ENCODE results near the gene WIPI1.

DNA sequence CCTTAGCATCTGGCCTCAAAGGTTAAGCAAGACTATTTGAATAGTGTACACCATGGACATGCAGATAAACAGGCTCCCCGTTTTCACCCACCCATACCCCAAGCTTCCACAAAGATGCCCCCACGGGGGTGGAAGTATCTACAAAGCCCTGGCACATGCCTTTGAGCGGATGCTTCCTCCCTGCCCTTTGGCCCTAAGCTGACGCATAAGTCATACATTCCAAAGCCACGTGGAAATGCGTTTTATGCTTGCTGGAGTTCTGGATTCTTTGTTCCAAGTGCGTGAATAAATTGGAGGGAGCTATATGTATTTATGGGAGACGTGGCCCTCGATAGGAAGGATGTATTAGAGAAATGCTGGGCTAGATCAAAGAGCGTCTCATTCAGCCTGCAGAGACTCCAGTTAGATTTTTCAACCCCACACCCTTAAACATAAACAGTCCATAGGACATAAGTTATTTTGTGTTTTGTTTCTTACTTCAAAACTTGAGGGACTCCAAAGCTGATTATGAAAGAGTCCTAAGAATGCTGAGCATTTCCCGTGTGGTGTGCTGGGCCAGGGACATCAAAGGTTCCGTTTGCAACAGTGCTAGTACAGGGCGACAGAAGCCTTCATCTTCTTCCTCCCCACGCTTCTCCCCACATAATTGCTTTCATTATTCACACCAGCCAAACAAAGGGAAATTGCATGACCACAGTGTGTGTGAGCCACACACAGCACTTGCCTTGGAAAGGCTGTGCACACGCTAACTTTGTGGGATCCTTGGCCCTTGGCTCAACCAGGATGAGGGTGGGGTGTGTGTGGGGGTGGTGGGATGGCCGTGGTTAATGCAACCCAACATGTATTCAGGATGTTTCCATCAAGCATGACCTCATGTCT, 73.6 kb downstream of the WIPI1 start:
- TF ChIP-seq, protein P1, sequence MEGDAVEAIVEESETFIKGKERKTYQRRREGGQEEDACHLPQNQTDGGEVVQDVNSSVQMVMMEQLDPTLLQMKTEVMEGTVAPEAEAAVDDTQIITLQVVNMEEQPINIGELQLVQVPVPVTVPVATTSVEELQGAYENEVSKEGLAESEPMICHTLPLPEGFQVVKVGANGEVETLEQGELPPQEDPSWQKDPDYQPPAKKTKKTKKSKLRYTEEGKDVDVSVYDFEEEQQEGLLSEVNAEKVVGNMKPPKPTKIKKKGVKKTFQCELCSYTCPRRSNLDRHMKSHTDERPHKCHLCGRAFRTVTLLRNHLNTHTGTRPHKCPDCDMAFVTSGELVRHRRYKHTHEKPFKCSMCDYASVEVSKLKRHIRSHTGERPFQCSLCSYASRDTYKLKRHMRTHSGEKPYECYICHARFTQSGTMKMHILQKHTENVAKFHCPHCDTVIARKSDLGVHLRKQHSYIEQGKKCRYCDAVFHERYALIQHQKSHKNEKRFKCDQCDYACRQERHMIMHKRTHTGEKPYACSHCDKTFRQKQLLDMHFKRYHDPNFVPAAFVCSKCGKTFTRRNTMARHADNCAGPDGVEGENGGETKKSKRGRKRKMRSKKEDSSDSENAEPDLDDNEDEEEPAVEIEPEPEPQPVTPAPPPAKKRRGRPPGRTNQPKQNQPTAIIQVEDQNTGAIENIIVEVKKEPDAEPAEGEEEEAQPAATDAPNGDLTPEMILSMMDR (IDR thresholded peaks at IDR 0.05 in 2 of 3, conservative IDR thresholded peaks at IDR 0.05 in 1 of 3; ENCODE audit: insufficient read depth in 2 of 3, low read depth in 1 of 3, low read length in 3 of 3) = no peak
- TF ChIP-seq YY1 (IDR thresholded peaks at IDR 0.05; ENCODE audit: borderline replicate concordance in 1 of 3, control insufficient read depth in 1 of 3, extremely low read depth in 1 of 3, insufficient read depth in 3 of 3, insufficient read length in 1 of 3, insufficient replicate concordance in 2 of 3, low read depth in 1 of 3, low read length in 2 of 3) (no peak), POLR2A (conservative IDR thresholded peaks at IDR 0.05) (no peak), PTBP1 (IDR thresholded peaks at IDR 0.05; ENCODE audit: low read depth, low read length) (no peak)

Measured in K562 (cell line).